Measurements from ENCODE around the gene SPEF1. TPM values are rescaled to one million over a fixed set of nuclear protein-coding genes. Genes with fewer than 3 reads are reported as not detected.

Gene SPEF1
- total and polyA plus RNA-seq, 4 donors, result 2.8 to 11.4 (median 9.1) TPM

- Histone ChIP-seq H3K9me3 (ENCODE audit: control insufficient read depth, insufficient read depth, low read length) (no peaks in the 10 kb centered on the region), H3K4me1 (ENCODE audit: control insufficient read depth, insufficient read depth, low read length) (peaks cover 29% of the 10 kb centered on the region), H3K4me3 (ENCODE audit: low read depth, low read length) (no peak overlapping the region), H3K27ac (ENCODE audit: low read depth, low read length) (no peak overlapping the region), H3K36me3 (ENCODE audit: control insufficient read depth, insufficient read depth, low read length) (peaks cover 59% of the 10 kb centered on the region), H3K27me3 (ENCODE audit: control insufficient read depth, insufficient read depth, low read length) (no peaks in the 10 kb centered on the region)
- 90% methylated on average over 11 of the region's 11 CpGs for WGBS (ENCODE audit: insufficient coverage)
- DNase-seq (ENCODE audit: low read depth in 4 of 6, low spot score in 6 of 6), result no peak
These were observed 21.4 kb downstream of the SPEF1 start for GRCh38 chr20:3759884-3760283.

- H3K27ac ChIP-seq (ENCODE audit: low read depth, low read length), result no peak overlapping the region
- WGBS (ENCODE audit: insufficient coverage), result 79% methylated on average over 11 of the region's 11 CpGs
- peaks cover 24% of the 10 kb centered on the region for H3K4me1 ChIP-seq (ENCODE audit: control insufficient read depth, insufficient read depth, low read length)
- H3K27me3 ChIP-seq (ENCODE audit: control insufficient read depth, insufficient read depth, low read length), result no peaks in the 10 kb centered on the region
- H3K4me3 ChIP-seq (ENCODE audit: low read depth, low read length), result no peak overlapping the region
- H3K36me3 ChIP-seq (ENCODE audit: control insufficient read depth, insufficient read depth, low read length), result peaks cover 62% of the 10 kb centered on the region
- no peaks in the 10 kb centered on the region for H3K9me3 ChIP-seq (ENCODE audit: control insufficient read depth, insufficient read depth, low read length)
- no peak for DNase-seq (ENCODE audit: low read depth in 4 of 6, low spot score in 6 of 6)
These were observed 21.9 kb downstream of the SPEF1 start for GRCh38 chr20:3759316-3759823.

DNA sequence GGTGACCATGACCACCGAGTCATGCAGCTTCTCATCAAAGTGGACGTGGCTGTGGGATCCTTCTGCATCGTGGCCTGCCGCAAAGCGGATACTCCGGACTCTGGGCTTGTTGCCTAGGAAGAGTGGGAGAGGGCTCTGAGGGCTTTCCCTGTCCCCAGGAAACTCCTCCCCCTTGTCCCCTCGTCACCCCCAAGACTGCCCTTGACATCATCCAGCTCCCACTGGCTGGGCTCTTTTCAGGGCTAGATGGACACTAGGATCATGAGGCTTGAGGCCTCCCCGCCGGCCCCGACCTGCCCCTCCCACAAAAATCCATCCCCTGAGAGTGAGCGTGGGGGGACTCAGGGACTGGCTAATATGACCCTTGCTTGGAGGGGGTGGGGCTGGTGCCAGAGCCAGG lies 22.7 kb downstream of the SPEF1 start:
- no peak for DNase-seq (ENCODE audit: low read depth in 4 of 6, low spot score in 6 of 6)
- H3K27ac ChIP-seq (ENCODE audit: low read depth, low read length), result no peak overlapping the region
- no peaks in the 10 kb centered on the region for H3K9me3 ChIP-seq (ENCODE audit: control insufficient read depth, insufficient read depth, low read length)
- WGBS (ENCODE audit: insufficient coverage), result 92% methylated on average over 6 of the region's 11 CpGs
- peaks cover 63% of the 10 kb centered on the region for H3K36me3 ChIP-seq (ENCODE audit: control insufficient read depth, insufficient read depth, low read length)
- H3K27me3 ChIP-seq (ENCODE audit: control insufficient read depth, insufficient read depth, low read length), result no peaks in the 10 kb centered on the region
- H3K4me1 ChIP-seq (ENCODE audit: control insufficient read depth, insufficient read depth, low read length), result peaks cover 20% of the 10 kb centered on the region
- no peak overlapping the region for H3K4me3 ChIP-seq (ENCODE audit: low read depth, low read length)

DNA sequence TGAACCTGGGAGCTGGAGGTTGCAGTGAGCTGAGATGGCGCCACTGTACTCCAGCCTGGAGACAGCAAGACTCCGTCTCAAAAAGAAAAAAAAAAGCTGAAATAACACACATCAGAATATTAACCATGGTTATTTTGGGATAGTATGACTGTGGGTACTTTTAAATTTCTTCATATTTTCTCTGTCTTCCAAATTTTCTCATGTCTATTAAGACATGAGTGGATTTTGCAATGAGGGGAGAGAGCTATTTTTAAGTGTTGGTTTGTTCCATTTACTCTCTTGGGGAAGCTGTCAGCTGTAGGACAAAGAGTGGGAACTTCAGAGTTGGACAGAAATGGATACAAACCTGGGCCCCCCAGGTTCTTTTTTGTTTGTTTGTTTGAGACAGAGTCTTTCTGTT lies 24.0 kb downstream of the SPEF1 start:
- Histone ChIP-seq H3K36me3 (ENCODE audit: control insufficient read depth, insufficient read depth, low read length) (peaks cover 65% of the 10 kb centered on the region), H3K27ac (ENCODE audit: low read depth, low read length) (no peak overlapping the region), H3K4me1 (ENCODE audit: control insufficient read depth, insufficient read depth, low read length) (peaks cover 22% of the 10 kb centered on the region), H3K27me3 (ENCODE audit: control insufficient read depth, insufficient read depth, low read length) (peaks cover under 1% of the 10 kb centered on the region), H3K4me3 (ENCODE audit: low read depth, low read length) (no peak overlapping the region), H3K9me3 (ENCODE audit: control insufficient read depth, insufficient read depth, low read length) (no peaks in the 10 kb centered on the region)
- DNase-seq (ENCODE audit: low read depth in 4 of 6, low spot score in 6 of 6), result no peak
- no CpG with 5 or more reads among the region's 2 CpGs for WGBS (ENCODE audit: insufficient coverage)

DNA sequence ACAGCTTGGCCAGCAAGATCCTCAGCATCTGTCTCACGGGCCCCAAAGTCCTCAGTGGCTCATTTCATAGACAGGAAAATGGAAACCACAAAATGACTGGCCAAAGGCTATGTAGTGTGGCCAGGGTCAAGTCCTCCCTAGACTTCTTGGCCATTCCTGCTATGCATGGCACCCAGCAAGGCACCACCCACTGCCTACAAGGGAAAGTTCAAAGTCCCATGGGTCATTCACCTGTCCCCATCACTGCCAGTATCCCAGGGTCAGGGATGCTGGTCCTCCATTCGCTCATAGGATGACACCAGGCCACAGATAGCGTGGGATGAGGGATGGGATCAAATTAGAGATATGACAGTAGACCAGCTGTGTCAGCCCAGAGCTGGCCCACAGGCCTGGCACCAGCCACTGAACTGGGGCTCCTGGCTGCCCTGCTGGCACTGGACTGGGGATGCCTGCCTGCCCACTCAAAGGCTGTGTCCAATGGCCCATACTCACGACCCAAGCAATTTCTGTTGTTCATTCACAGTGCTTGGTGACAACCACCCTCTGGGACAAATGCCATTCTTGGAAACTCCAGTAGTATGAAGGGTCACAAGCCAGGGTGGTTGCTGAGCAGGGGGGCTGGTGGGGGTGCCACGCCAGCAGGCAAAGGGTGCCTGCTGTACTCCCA lies 25.3 kb downstream of the SPEF1 start:
- Histone ChIP-seq H3K27me3 (ENCODE audit: control insufficient read depth, insufficient read depth, low read length) (peaks cover 11% of the 10 kb centered on the region), H3K9me3 (ENCODE audit: control insufficient read depth, insufficient read depth, low read length) (no peaks in the 10 kb centered on the region), H3K27ac (ENCODE audit: low read depth, low read length) (no peak overlapping the region), H3K4me1 (ENCODE audit: control insufficient read depth, insufficient read depth, low read length) (peaks cover 29% of the 10 kb centered on the region), H3K4me3 (ENCODE audit: low read depth, low read length) (no peak overlapping the region), H3K36me3 (ENCODE audit: control insufficient read depth, insufficient read depth, low read length) (peaks cover 68% of the 10 kb centered on the region)
- 85% methylated on average over 4 of the region's 5 CpGs for WGBS (ENCODE audit: insufficient coverage)
- peak in 1 of 6 donors; percentile 67 for DNase-seq (ENCODE audit: low read depth in 4 of 6, low spot score in 6 of 6)

GRCh38 chr20:3755269-3755668 lies 26.0 kb downstream of the SPEF1 start:
- H3K36me3 ChIP-seq (ENCODE audit: control insufficient read depth, insufficient read depth, low read length), result peaks cover 63% of the 10 kb centered on the region
- peaks cover 18% of the 10 kb centered on the region for H3K27me3 ChIP-seq (ENCODE audit: control insufficient read depth, insufficient read depth, low read length)
- WGBS (ENCODE audit: insufficient coverage), result 91% methylated on average over 5 of the region's 7 CpGs
- no peak for DNase-seq (ENCODE audit: low read depth in 4 of 6, low spot score in 6 of 6)
- H3K4me3 ChIP-seq (ENCODE audit: low read depth, low read length), result no peak overlapping the region
- peaks cover 28% of the 10 kb centered on the region for H3K4me1 ChIP-seq (ENCODE audit: control insufficient read depth, insufficient read depth, low read length)
- H3K27ac ChIP-seq (ENCODE audit: low read depth, low read length), result no peak overlapping the region
- H3K9me3 ChIP-seq (ENCODE audit: control insufficient read depth, insufficient read depth, low read length), result no peaks in the 10 kb centered on the region

- H3K4me3 ChIP-seq (ENCODE audit: low read depth, low read length), result no peak overlapping the region
- H3K27me3 ChIP-seq (ENCODE audit: control insufficient read depth, insufficient read depth, low read length), result peaks cover 28% of the 10 kb centered on the region
- whole genome bisulfite sequencing (ENCODE audit: insufficient coverage), result 93% methylated on average over 13 of the region's 16 CpGs
- H3K36me3 ChIP-seq (ENCODE audit: control insufficient read depth, insufficient read depth, low read length), result peaks cover 53% of the 10 kb centered on the region
- no peak for DNase-seq (ENCODE audit: low read depth in 4 of 6, low spot score in 6 of 6)
- peaks cover 28% of the 10 kb centered on the region for H3K4me1 ChIP-seq (ENCODE audit: control insufficient read depth, insufficient read depth, low read length)
- no peaks in the 10 kb centered on the region for H3K9me3 ChIP-seq (ENCODE audit: control insufficient read depth, insufficient read depth, low read length)
- no peak overlapping the region for H3K27ac ChIP-seq (ENCODE audit: low read depth, low read length)
These were observed 27.0 kb downstream of the SPEF1 start for GRCh38 chr20:3754276-3754630.

DNA sequence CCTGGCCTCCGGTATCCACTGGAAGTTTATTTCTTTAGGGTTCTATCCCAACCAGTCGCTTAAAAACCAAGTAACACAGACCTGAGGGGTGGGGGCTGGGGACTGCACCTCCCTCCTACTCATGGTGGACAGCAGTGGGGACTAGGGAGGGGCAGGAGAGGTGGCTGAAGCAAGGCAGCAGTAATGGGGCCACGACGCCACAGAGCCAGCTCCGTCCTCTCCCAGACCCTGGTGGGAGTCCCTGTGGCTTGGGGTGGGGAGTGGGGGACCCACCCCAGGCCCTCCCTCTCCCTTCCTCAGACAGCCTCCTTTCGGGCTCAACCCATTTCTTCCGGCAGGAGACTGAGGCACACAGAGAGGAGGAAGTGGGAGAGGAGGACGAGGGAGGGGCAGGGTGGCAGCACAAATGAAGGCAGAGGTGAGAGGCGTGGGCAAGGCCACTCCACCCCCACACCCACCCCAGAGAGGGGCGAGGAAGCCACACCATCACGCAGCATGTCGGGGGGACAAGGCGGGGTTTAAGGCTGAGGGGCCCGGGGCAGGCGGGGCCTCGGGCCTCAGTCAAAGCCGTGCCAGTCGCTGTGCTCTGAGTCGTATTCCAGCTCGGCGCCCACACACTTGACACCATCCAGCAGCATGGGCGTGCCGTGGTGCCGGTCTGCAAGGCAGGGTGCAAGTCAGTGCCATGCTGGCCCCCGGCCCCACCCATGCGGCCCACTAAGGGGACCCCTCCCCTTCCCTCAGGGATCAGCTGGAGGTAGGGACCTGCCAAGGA lies 27.6 kb downstream of the SPEF1 start:
- 96% methylated on average over 15 of the region's 26 CpGs for WGBS (ENCODE audit: insufficient coverage)
- Histone ChIP-seq H3K9me3 (ENCODE audit: control insufficient read depth, insufficient read depth, low read length) (no peaks in the 10 kb centered on the region), H3K36me3 (ENCODE audit: control insufficient read depth, insufficient read depth, low read length) (peaks cover 47% of the 10 kb centered on the region), H3K27ac (ENCODE audit: low read depth, low read length) (no peak overlapping the region), H3K4me3 (ENCODE audit: low read depth, low read length) (no peak overlapping the region), H3K27me3 (ENCODE audit: control insufficient read depth, insufficient read depth, low read length) (peaks cover 33% of the 10 kb centered on the region), H3K4me1 (ENCODE audit: control insufficient read depth, insufficient read depth, low read length) (peaks cover 29% of the 10 kb centered on the region)
- DNase-seq (ENCODE audit: low read depth in 4 of 6, low spot score in 6 of 6), result no peak

GRCh38 chr20:3753098-3753497 lies 28.1 kb downstream of the SPEF1 start:
- Histone ChIP-seq H3K9me3 (ENCODE audit: control insufficient read depth, insufficient read depth, low read length) (no peaks in the 10 kb centered on the region), H3K27me3 (ENCODE audit: control insufficient read depth, insufficient read depth, low read length) (peaks cover 35% of the 10 kb centered on the region), H3K4me3 (ENCODE audit: low read depth, low read length) (no peak overlapping the region), H3K27ac (ENCODE audit: low read depth, low read length) (no peak overlapping the region), H3K36me3 (ENCODE audit: control insufficient read depth, insufficient read depth, low read length) (peaks cover 44% of the 10 kb centered on the region), H3K4me1 (ENCODE audit: control insufficient read depth, insufficient read depth, low read length) (peaks cover 29% of the 10 kb centered on the region)
- 6% methylated on average over 2 of the region's 4 CpGs for WGBS (ENCODE audit: insufficient coverage)
- peak in 2 of 6 donors; percentile 79 to 80 for DNase-seq (ENCODE audit: low read depth in 4 of 6, low spot score in 6 of 6)

- Histone ChIP-seq H3K36me3 (ENCODE audit: control insufficient read depth, insufficient read depth, low read length) (peaks cover 38% of the 10 kb centered on the region), H3K4me1 (ENCODE audit: control insufficient read depth, insufficient read depth, low read length) (peaks cover 29% of the 10 kb centered on the region), H3K4me3 (ENCODE audit: low read depth, low read length) (no peak overlapping the region), H3K27me3 (ENCODE audit: control insufficient read depth, insufficient read depth, low read length) (peaks cover 37% of the 10 kb centered on the region), H3K9me3 (ENCODE audit: control insufficient read depth, insufficient read depth, low read length) (no peaks in the 10 kb centered on the region), H3K27ac (ENCODE audit: low read depth, low read length) (no peak overlapping the region)
- DNase-seq (ENCODE audit: low read depth in 4 of 6, low spot score in 6 of 6), result no peak
- WGBS (ENCODE audit: insufficient coverage), result 29% methylated on average over 13 of the region's 13 CpGs
These were observed 28.9 kb downstream of the SPEF1 start for GRCh38 chr20:3752386-3752759.

Data from spinal cord (tissue), 10 donors.